Dedifferentiated amniotic fluid mesenchymal stem cell (primary cell): ENCODE data around the gene GNPTG.

Experiments used
- DNase-seq: peaks from one replicate; pipeline ENCODE4 v3.0.0-alpha.2; 2016; ENCODE audit errors: extremely low spot score

GNPTG gene

GRCh38 chr16:1351582-1352362 is at the start of gene GNPTG, which contains the start of gene TSR3:
GNPTG (plus strand) TSS chr16:1351931; CDS start chr16:1351966, 35 bp downstream.
TSR3 (minus strand) TSS chr16:1351878; CDS start chr16:1351804, 74 bp downstream.
- DNase-seq: peak; percentile 60

GRCh38 chr16:1305823-1306222 is 45.9 kb upstream of the GNPTG start:
- DNase-seq: no peak

GRCh38 chr16:1306334-1306733 is 45.4 kb upstream of the GNPTG start:
- DNase-seq: no peak

GRCh38 chr16:1308036-1308976 is 43.4 kb upstream of the GNPTG start:
- DNase-seq: no peak

- peak; percentile 95 for DNase-seq
Observed at GRCh38 chr16:1308977-1309885, 42.5 kb upstream of the GNPTG start, which contains the start of gene UBE2I. UBE2I (plus strand) TSS chr16:1309636; CDS start chr16:1314031, 4,395 bp downstream.

GRCh38 chr16:1309888-1310831 is 41.6 kb upstream of the GNPTG start:
- peak; percentile 22 for DNase-seq

- no peak for DNase-seq
Observed at GRCh38 chr16:1310832-1311200, 40.9 kb upstream of the GNPTG start.

- no peak for DNase-seq
Observed at GRCh38 chr16:1311212-1311737, 40.5 kb upstream of the GNPTG start.

GRCh38 chr16:1311738-1312466 is 39.8 kb upstream of the GNPTG start:
- no peak for DNase-seq

GRCh38 chr16:1312467-1312816 is 39.3 kb upstream of the GNPTG start:
- DNase-seq: no peak

GRCh38 chr16:1312903-1313302 is 38.8 kb upstream of the GNPTG start:
- DNase-seq: no peak

GRCh38 chr16:1313721-1314369 is 37.9 kb upstream of the GNPTG start:
- no peak for DNase-seq

GRCh38 chr16:1314399-1315068 is 37.2 kb upstream of the GNPTG start:
- no peak for DNase-seq

GRCh38 chr16:1315081-1316032 is 36.4 kb upstream of the GNPTG start:
- DNase-seq: no peak

GRCh38 chr16:1316033-1316405 is 35.7 kb upstream of the GNPTG start:
- DNase-seq: no peak

GRCh38 chr16:1317479-1318267 is 34.1 kb upstream of the GNPTG start:
- no peak for DNase-seq

GRCh38 chr16:1318268-1318545 is 33.5 kb upstream of the GNPTG start:
- DNase-seq: no peak
